HCT116 (cell line): ENCODE results near the gene LSAMP. TPM values are rescaled to one million over a fixed set of nuclear protein-coding genes. Genes with fewer than 3 reads are reported as not detected.
A peak's percentile ranks its signal among the peaks of the same experiment; 100 is the strongest.

Source experiments
- ATAC-seq: fragments of 200-7000 bp; cut with Tn5 transposase; 2 replicates; pipeline ENCODE4 v1.9.1; 2020; ENCODE audit warnings: mild to moderate bottlenecking, moderate library complexity
- BruUV-seq: library from RNA; stranded (reverse); fragments of 400-500 nt; replicated peaks from 2 replicates; lab custom pipeline; 2021; lab: Mats Ljungman, UMichigan
- CTCF ChIA-PET: fragments of 300-600 bp; sonication (Branson Sonifier 250); formaldehyde crosslinking; loops from one replicate; lab custom pipeline; 2021; ENCODE audit warnings: antibody characterized with exemption; lab: Charles Lee
- POLR2A ChIA-PET: fragments of 300-600, 350-600 bp; sonication (Branson Sonifier 250); formaldehyde crosslinking; loops from one replicate; lab custom pipeline; 2021; ENCODE audit warnings: antibody characterized with exemption; lab: Charles Lee
- RAD21 ChIA-PET, 2 experiments: fragments of 300-600 bp; sonication (Branson Sonifier 250); formaldehyde crosslinking; loops; one replicate each; lab custom pipeline; 2023; ENCODE audit warnings: low total read pairs in 2 of 2; ENCODE audit not compliant: uncharacterized antibody in 2 of 2, unreplicated experiment in 2 of 2, low non-redundant PET in 1 of 2; lab: Charles Lee
- DNase-seq: peaks from one replicate; pipeline ENCODE4 v3.0.0-alpha.2; 2010; ENCODE audit warnings: low read depth, low spot score
- H2AFZ ChIP-seq: fragments of 200-600 bp; shearing (Covaris generic), sonication (generic); 2 replicates; pipeline ENCODE4 v1.6.1; 2017; ENCODE audit warnings: low read depth, mixed run types, mixed read lengths, antibody characterized with exemption, low read length; ENCODE audit not compliant: poor library complexity, severe bottlenecking
- H3K27ac ChIP-seq: 2 replicates; pipeline ENCODE4 v1.5.1; 2012; ENCODE audit warnings: low read depth, low read length
- H3K27me3 ChIP-seq: fragments of 200-600 bp; sonication (generic); 2 replicates; pipeline ENCODE4 v1.6.1; 2016; ENCODE audit warnings: mixed run types, low read length, mixed read lengths; ENCODE audit not compliant: insufficient read depth
- H3K36me3 ChIP-seq, 2 experiments: fragments of 200-500 bp in 1 of 2; fragments of 200-600 bp in 1 of 2; sonication (Bioruptor generic) in 1 of 2; sonication (generic) in 1 of 2; 2 replicates each; pipeline versions ENCODE4 v1.5.1 to v1.6.1; 2014 to 2016; ENCODE audit warnings: low read length in 2 of 2, inconsistent platforms in 1 of 2, mixed read lengths in 1 of 2, mixed run types in 1 of 2; ENCODE audit not compliant: insufficient read depth in 2 of 2, control insufficient read depth in 1 of 2
- H3K4me1 ChIP-seq, 2 experiments: fragments of 200-600 bp in 1 of 2; sonication (generic) in 1 of 2; 2 replicates each; pipeline versions ENCODE4 v1.5.1 to v1.6.1; 2012 to 2017; ENCODE audit warnings: low read length in 2 of 2, inconsistent platforms in 1 of 2, mild to moderate bottlenecking in 1 of 2, mixed read lengths in 1 of 2, mixed run types in 1 of 2, moderate library complexity in 1 of 2; ENCODE audit not compliant: insufficient read depth in 2 of 2, control insufficient read depth in 1 of 2
- H3K4me2 ChIP-seq: fragments of 200-600 bp; sonication (generic); 2 replicates; pipeline ENCODE4 v1.6.1; 2017; ENCODE audit warnings: mixed run types, low read length, mixed read lengths
- H3K4me3 ChIP-seq, 2 experiments: fragments of 200-600 bp in 1 of 2; sonication (generic) in 1 of 2; replicated peaks in 1 of 2; 2 replicates each; pipeline ENCODE4 v1.5.1; 2011 to 2016; ENCODE audit warnings: low read length in 2 of 2, control low read depth in 1 of 2, low read depth in 1 of 2, mild to moderate bottlenecking in 1 of 2, mixed read lengths in 1 of 2, mixed run types in 1 of 2
- H3K79me2 ChIP-seq: fragments of 200-600 bp; sonication (generic); 2 replicates; pipeline ENCODE4 v1.6.1; 2017; ENCODE audit warnings: mild to moderate bottlenecking, mixed run types, low read length, moderate library complexity, mixed read lengths; ENCODE audit not compliant: insufficient read depth
- H3K9ac ChIP-seq: fragments of 200-600 bp; sonication (generic); 2 replicates; pipeline ENCODE4 v1.6.1; 2016; ENCODE audit warnings: low read length, mixed read lengths
- H3K9me2 ChIP-seq: fragments of 200-600 bp; sonication (generic), shearing (Covaris generic); 2 replicates; pipeline ENCODE4 v1.6.1; 2017; ENCODE audit warnings: mixed run types, mild to moderate bottlenecking, moderate library complexity; ENCODE audit not compliant: insufficient read depth
- H3K9me3 ChIP-seq, 2 experiments: fragments of 200-500 bp in 1 of 2; fragments of 200-600 bp in 1 of 2; sonication (Bioruptor generic) in 1 of 2; sonication (generic) in 1 of 2; 2 replicates each; pipeline ENCODE4 v1.6.1; 2014 to 2017; ENCODE audit warnings: low read length in 2 of 2, mixed read lengths in 2 of 2, inconsistent platforms in 1 of 2, low read depth in 1 of 2, mild to moderate bottlenecking in 1 of 2, mixed run types in 1 of 2, moderate library complexity in 1 of 2; ENCODE audit not compliant: control insufficient read depth in 1 of 2, insufficient read depth in 1 of 2
- H4K20me1 ChIP-seq: fragments of 200-600 bp; sonication (generic), shearing (Covaris generic); 2 replicates; pipeline ENCODE4 v1.6.1; 2017; ENCODE audit warnings: mixed run types, mild to moderate bottlenecking, moderate library complexity; ENCODE audit not compliant: insufficient read depth
- CBX3 ChIP-seq: IDR thresholded peaks from 2 replicates; pipeline ENCODE4 v1.6.1; 2012; ENCODE audit warnings: low read depth
- ELF1 ChIP-seq: IDR thresholded peaks from 2 replicates; pipeline ENCODE4 v1.6.1; 2012; ENCODE audit warnings: low read depth, borderline replicate concordance
- EZH2 ChIP-seq: fragments of 200-600 bp; sonication (generic); IDR thresholded peaks from 2 replicates; pipeline ENCODE4 v1.6.1; 2017; ENCODE audit warnings: antibody characterized with exemption, mixed run types
- FOSL1 ChIP-seq: IDR thresholded peaks from 2 replicates; pipeline ENCODE4 v1.6.1; 2012; ENCODE audit warnings: low read depth
- RAD21 ChIP-seq: IDR thresholded peaks from 2 replicates; pipeline ENCODE4 v1.6.1; 2012; ENCODE audit warnings: low read depth, mild to moderate bottlenecking
- TCF7L2 ChIP-seq: IDR thresholded peaks from 2 replicates; pipeline ENCODE4 v1.7.0; 2011; ENCODE audit warnings: borderline replicate concordance, inconsistent platforms; ENCODE audit not compliant: insufficient read depth, insufficient read length; ENCODE audit errors: extremely low read depth
- intact Hi-C: fragments of 100-400 bp; cut with micrococcal nuclease; formaldehyde crosslinking; loops from 2 replicates; pipeline ENCODE4 v1.10.0; 2022
- total RNA-seq: library from RNA; stranded (reverse); gene quantifications from one replicate; pipeline ENCODE4 v1.2.1, GENCODE V29; 2021; ENCODE audit not compliant: unreplicated experiment
- TF ChIP-seq, protein P1 (sequence below), 3 experiments: fragments of 200-600 bp in 1 of 3; sonication (generic) in 1 of 3; IDR thresholded peaks in 2 of 3; conservative IDR thresholded peaks in 1 of 3; 2 replicates each; pipeline ENCODE4 v1.5.1; 2012 to 2017; ENCODE audit warnings: low read depth in 2 of 3, low read length in 2 of 3, antibody characterized with exemption in 1 of 3, borderline replicate concordance in 1 of 3, control low read depth in 1 of 3, mild to moderate bottlenecking in 1 of 3, mixed read lengths in 1 of 3, mixed run types in 1 of 3, moderate library complexity in 1 of 3; ENCODE audit not compliant: insufficient read depth in 1 of 3
- TF ChIP-seq, protein P2 (sequence below): IDR thresholded peaks from 2 replicates; pipeline ENCODE4 v1.6.1; 2011; ENCODE audit warnings: mild to moderate bottlenecking, low read length, moderate library complexity; ENCODE audit not compliant: insufficient replicate concordance; ENCODE audit errors: extremely low read depth
- TF ChIP-seq, protein P3 (sequence below): IDR thresholded peaks from 2 replicates; pipeline ENCODE4 v1.6.1; 2012

LSAMP gene
- total RNA-seq, 1 experiment from 2014 or later, result 0.25 TPM

DNA sequence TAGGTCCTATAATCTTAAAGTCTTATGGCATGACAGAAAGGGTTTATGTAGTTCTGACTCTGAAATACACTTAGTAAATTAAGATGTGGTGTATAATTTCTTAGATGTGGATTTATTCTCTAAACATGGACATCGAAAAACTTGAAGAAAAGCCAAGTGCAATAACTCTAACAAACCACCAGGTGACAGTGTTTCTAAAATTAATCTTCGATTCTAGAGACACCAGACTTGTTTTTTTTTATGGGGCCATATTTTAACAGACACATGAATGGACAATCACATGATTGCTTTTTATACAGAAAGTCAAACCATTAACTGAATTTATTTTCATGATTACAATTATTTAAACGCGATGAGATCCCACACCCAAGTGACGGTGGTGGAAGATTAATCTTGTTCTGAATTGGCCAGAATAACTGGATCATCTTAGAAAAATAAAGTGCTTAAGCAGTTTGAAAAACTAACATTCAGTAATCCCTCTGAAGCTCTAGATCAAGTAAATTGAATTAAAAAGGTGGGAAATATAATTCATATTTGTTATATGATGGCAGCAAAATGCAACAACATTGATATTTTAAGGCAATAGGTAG, 305.1 kb downstream of the LSAMP start:
- no peak overlapping the region for H3K27ac ChIP-seq
- H4K20me1 ChIP-seq, result no peaks in the 10 kb centered on the region
- RAD21 ChIA-PET, result no interaction called here
- POLR2A ChIA-PET, result no interaction called here
- intact Hi-C loops, result loop anchor here (1.0 to 10.0 kb wide), 2 partner anchors 315 to 618 kb away; no protein-coding TSS in a partner anchor
- H3K4me3 ChIP-seq, result no peak overlapping the region
- no peaks in the 10 kb centered on the region for H3K27me3 ChIP-seq
- H3K79me2 ChIP-seq, result no peaks in the 10 kb centered on the region
- no TSS peak for BruUV-seq
- H2AFZ ChIP-seq, result peak overlapping the region; percentile 14
- H3K4me1 ChIP-seq, result no peaks in the 10 kb centered on the region
- no peak overlapping the region for H3K4me2 ChIP-seq
- ATAC-seq (no peak), DNase-seq (peak; percentile 12)
- H3K36me3 ChIP-seq, result no peaks in the 10 kb centered on the region
- no peaks in the 10 kb centered on the region for H3K9me3 ChIP-seq
- H3K9ac ChIP-seq, result no peak overlapping the region
- TF ChIP-seq ELF1 (no peak), CBX3 (no peak), TCF7L2 (no peak), FOSL1 (no peak), RAD21 (peak; percentile 63), EZH2 (no peak)
- TF ChIP-seq, protein P1, sequence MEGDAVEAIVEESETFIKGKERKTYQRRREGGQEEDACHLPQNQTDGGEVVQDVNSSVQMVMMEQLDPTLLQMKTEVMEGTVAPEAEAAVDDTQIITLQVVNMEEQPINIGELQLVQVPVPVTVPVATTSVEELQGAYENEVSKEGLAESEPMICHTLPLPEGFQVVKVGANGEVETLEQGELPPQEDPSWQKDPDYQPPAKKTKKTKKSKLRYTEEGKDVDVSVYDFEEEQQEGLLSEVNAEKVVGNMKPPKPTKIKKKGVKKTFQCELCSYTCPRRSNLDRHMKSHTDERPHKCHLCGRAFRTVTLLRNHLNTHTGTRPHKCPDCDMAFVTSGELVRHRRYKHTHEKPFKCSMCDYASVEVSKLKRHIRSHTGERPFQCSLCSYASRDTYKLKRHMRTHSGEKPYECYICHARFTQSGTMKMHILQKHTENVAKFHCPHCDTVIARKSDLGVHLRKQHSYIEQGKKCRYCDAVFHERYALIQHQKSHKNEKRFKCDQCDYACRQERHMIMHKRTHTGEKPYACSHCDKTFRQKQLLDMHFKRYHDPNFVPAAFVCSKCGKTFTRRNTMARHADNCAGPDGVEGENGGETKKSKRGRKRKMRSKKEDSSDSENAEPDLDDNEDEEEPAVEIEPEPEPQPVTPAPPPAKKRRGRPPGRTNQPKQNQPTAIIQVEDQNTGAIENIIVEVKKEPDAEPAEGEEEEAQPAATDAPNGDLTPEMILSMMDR (IDR thresholded peaks at IDR 0.05 in 2 of 3, conservative IDR thresholded peaks at IDR 0.05 in 1 of 3; ENCODE audit: borderline replicate concordance in 1 of 3, insufficient read depth in 1 of 3, low read depth in 2 of 3, low read length in 2 of 3), result peak; percentile 47 to 93 (median 66); a peak in 5 of 6 replicates
- TF ChIP-seq, protein P2, sequence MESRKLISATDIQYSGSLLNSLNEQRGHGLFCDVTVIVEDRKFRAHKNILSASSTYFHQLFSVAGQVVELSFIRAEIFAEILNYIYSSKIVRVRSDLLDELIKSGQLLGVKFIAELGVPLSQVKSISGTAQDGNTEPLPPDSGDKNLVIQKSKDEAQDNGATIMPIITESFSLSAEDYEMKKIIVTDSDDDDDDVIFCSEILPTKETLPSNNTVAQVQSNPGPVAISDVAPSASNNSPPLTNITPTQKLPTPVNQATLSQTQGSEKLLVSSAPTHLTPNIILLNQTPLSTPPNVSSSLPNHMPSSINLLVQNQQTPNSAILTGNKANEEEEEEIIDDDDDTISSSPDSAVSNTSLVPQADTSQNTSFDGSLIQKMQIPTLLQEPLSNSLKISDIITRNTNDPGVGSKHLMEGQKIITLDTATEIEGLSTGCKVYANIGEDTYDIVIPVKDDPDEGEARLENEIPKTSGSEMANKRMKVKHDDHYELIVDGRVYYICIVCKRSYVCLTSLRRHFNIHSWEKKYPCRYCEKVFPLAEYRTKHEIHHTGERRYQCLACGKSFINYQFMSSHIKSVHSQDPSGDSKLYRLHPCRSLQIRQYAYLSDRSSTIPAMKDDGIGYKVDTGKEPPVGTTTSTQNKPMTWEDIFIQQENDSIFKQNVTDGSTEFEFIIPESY, result no peak
- TF ChIP-seq, protein P3, sequence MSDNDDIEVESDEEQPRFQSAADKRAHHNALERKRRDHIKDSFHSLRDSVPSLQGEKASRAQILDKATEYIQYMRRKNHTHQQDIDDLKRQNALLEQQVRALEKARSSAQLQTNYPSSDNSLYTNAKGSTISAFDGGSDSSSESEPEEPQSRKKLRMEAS, result no peak
- TF ChIP-seq, all 23 proteins: peak for 2
- CTCF ChIA-PET, result no interaction called here
- no peaks in the 10 kb centered on the region for H3K9me2 ChIP-seq
